Measurements from ENCODE around the gene CDKL5.

CDKL5 gene

GRCh38 chrX:18457000-18457399 lies 31.6 kb downstream of the CDKL5 start:
- no peak for DNase-seq

DNA sequence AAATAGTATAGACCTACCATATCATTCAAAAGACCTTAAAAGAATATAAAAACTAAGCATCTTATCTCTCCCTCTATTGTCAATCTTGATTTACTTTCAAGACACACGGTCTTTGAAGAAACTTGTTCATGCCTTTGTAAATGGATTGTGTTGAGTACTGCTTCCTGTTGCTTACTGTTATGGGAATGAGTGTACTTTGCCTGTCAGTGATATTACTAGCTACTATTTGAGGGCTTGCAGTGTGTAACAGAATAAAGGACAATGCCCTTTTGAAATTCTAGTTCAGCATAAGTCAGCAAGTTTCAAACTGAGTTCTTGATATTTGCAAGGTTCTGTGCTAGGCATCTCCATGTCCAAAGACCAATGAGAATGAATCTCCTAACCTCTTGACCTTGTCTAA lies 36.0 kb downstream of the CDKL5 start:
- no peak for DNase-seq

GRCh38 chrX:18464499-18464898 lies 39.1 kb downstream of the CDKL5 start:
- DNase-seq: no peak

GRCh38 chrX:18465051-18465450 lies 39.6 kb downstream of the CDKL5 start:
- no peak for DNase-seq

- DNase-seq: no peak
Measured at GRCh38 chrX:18468599-18468998, 43.2 kb downstream of the CDKL5 start.

DNA sequence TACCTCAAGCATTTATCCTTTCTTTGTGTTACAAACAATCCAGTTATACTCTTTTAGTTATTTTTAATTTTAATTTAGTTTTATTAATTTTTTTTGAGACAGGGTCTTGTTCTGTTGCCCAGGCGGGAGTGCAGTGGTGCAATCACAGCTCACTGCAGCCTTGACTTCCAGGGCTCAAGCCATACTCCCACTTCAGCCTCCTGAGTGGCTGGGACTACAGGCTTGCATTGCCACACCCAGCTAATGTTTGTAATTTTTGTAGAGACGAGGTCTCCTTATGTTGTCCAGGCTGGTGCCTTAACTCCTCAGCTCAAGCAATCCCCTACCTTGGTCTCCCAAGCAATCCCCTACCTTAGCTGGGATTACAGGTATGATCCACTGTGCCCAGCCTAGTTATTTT lies 45.9 kb downstream of the CDKL5 start:
- DNase-seq: no peak

DNA sequence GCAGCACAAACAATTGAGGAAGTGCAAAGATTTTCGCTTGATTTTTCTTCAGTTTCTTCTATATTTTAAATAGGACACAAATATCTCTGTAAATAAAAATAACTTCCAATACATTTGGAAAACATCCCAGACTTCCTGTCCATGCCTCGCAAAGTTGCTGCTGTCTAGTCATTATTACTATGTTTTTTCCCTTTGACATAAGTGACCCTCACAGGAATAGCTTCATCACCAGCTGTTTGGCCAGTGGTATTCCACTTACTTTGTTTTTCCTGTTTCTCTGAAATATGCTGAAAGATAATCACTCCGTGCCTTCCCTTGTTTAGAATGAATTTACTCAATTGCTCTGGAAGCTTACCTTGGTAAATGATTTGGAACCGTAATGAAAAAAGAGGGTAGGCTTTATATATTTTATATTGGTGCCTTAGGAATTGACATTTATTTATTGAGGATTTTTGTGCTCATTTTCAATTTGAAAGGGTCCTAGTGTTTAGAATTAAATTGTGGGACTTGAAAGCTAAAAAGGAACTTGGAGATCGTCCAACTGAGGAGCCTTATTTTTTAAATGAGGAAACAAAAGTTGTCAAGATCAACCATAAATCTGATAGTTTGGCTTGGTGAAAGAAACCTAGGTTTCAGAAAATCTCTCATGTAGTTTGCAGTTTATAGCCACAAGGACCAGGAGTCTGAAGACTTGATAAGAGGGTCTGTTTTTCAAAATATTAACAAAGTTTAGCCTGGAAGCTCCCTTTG lies 65.6 kb downstream of the CDKL5 start:
- DNase-seq: no peak

DNA sequence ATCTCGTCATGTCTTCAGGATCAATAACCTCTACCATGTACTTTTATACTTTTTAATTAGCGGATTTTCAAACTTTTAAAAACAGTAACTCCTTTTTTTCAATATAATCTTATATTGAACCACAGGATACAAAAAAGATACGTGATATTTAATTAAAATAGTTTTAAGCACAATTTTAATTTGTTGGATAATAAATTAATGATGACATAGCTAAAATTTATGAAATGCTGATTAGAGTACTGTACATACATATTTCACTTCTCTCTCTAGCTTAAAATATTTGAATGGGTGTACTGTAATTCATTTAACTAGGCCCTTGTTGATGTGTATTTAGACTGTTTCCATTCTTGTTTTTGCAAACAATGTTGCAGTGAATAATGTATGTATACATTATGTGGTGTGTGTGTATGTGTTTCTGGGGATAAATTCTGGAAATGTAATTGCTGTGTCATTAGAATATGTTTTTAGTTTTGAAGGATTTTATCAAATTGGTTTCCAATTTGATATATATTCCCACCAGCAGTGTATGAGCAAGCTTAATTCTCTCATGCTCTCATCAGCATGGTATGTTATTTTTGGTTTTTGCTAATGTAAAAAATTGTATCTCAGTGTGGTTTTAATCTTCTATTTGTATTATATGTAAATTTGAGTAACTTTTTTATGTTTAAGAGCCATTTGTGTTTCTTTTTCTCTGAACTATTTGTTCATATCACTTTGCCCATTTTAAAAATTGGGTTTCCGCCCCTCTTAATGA lies 66.4 kb downstream of the CDKL5 start:
- DNase-seq: no peak

GRCh38 chrX:18534949-18535348 lies 109.5 kb downstream of the CDKL5 start:
- DNase-seq: no peak

DNA sequence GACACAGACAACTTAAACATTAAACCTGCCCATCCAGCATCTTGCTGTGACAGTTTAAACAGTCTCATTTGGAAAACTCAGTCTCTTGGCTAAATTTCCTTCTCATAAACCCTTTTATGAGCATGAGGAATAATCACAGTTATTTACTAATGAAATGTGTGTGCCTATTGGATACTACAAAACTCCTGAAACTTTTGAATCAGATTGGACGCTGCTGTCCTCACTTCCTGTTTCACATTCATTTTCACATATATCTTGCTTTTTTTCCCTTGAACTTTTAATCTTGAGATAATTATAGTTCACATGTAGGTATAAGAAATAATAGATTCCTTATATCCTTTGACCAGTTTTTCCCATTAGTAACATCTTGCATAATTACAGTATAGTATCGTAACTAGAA lies 111.7 kb downstream of the CDKL5 start:
- DNase-seq: no peak

DNA sequence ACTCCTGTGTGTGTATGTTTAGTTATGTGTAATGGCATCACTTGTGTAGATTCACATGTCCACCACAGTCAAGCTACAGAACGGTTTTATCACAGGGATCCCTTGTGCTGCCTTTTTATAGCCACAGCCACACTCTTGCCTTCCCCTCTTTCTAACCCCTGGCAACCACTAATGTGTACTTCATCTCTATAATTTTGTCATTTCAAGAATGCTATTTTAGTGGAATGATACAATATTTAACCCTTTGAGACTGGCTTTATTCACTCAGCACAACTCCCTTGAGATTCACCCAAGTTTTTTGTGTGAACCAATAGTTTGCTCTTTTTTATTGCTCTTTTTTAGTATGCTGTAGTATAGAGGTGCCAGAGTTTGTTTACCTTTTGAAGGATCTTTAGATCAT lies 112.1 kb downstream of the CDKL5 start:
- no peak for DNase-seq

DNA sequence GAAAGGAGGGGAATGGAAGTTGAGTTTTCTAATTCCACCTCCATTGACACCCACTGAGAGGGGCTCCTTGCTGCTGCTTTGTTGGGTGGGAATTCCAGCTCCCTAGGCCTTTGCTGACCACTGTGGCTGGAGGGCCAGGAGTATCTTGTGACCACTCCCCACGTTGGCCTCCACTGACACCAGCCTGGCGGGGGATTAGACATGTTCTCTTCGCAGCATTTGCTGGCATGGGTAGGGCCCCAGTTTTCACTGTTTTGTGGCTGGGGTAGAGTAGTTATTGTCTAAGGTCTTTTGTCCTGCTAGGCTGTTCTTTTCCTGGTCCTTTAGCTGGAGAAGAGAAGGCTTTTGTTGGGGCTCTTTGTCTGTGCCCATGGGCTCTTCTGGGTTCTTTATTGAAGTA lies 116.7 kb downstream of the CDKL5 start:
- no peak for DNase-seq

DNA sequence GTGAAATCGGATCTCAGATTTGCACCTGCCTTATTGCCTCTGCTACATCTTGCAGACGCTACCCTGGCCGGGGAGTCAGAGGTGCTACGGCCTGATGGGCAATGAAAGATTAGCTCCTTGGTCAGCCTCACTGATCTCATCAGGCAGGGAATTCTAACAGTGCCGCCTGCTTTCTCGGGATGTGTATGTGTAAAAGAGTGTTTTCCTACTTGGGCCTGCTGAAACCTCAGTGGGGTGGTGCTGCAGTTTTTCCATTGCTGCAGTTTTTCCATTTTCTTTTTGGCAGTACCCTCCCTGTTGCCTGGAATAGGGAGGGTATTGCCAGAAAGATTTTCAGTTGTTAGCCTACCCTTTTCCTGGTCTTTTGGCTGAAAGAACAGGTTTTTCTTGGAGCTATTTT lies 117.5 kb downstream of the CDKL5 start:
- DNase-seq: no peak

DNA sequence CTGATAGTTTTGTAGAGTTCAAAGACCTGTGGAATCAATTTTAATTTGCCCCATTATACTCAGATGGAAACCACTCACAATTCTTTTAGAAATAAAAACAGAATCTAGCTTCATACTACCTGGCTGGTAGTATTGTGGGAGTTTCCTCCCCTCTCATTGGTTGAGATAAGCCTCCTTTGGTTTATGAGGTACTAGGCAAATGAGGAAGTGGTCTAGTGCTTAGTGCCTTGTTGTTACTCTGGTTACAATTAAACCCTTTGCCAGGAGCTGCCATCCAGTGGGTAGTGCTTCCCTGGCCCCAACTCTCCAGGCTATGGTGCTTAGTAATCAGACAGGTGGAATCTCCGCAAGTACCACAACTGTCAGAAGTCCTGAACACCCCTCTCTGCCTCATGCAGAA lies 118.3 kb downstream of the CDKL5 start:
- no peak for DNase-seq

GRCh38 chrX:18545771-18546170 lies 120.4 kb downstream of the CDKL5 start:
- DNase-seq: no peak

DNA sequence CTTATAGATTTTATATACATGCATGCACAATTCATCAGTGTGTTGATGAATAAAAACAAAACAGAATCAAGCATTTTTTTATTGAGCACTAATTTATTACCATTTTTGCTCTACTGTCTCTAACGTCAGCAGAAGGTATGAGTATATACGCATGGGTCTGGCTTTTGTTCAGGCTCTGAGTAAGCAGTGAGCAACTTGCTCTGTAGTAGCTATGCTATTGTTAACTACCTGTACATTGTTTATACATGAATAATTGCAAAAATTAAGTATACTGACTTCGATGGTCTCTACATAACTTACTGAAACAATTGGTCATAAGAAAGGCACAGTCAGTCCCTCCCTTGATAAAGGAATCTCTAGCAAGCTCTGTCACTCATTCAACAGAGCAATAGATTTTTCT lies 123.6 kb downstream of the CDKL5 start:
- DNase-seq: no peak

DNA sequence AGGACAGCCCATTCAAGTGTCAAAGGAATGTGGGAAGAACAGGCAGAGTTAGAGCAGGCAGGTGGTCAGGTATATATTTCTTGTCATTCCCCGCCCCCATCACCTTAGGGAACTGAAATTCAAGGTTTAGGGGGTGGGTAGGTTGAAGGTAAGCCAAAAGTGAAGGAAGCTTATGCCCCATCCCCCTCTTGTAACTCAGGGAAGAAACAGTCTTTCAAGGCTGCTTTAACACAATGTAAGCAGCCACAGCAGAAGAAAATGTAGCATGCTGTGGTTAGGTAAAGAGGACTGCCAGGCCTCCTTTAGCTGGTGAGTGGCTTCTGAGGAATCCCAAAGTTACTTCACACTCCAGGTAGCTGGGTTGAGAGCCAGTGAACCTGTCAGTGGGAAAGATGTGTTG lies 124.2 kb downstream of the CDKL5 start:
- no peak for DNase-seq

- DNase-seq: no peak
Measured at GRCh38 chrX:18557879-18558278, 132.5 kb downstream of the CDKL5 start.

DNA sequence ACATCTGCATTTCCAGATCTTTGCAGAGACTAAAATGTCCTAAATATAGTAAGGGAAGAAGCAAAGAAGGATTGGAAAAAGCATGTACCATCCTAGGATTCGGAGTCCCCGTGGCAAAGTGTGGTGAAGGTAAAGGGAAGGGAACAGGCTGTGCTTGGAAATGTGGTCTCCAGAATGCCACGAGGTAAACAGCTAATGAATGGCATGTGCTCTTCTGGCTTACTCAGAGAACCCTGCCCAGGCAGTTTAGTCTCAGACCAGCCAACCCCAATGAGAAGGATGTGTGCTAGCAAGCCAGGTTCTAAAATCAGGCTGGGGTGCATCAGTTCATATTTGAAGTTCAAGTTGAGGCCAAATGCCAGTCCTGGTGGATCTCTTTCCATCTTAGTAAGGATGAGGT lies 133.4 kb downstream of the CDKL5 start:
- DNase-seq: no peak

- no peak for DNase-seq
Measured at GRCh38 chrX:18561020-18561419, 135.6 kb downstream of the CDKL5 start.

- DNase-seq: no peak
Measured at GRCh38 chrX:18565727-18566126, 140.3 kb downstream of the CDKL5 start.

DNA sequence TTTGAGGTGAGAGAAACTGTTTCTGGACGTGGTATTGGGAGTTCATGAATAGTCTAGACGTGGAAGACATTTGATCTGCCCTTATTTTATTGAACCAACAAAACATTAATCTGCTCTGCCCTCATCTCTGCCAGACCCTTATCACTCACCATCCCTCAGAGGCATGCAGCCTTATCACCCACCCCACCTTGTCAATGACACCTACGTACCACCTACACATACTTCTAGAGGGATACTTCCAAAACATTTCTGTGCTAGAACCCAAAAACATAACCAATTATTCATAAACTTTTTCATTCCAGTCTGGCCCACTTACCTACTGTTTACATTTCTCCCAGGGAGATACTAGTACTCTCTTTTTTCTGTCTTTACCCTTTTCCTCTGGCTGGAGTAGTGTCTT lies 141.3 kb downstream of the CDKL5 start:
- DNase-seq: no peak

- DNase-seq: no peak
Measured at GRCh38 chrX:18573556-18573955, 148.1 kb downstream of the CDKL5 start.
